Fibroblast of skin of left biceps (primary cell): Measurements from ENCODE around the gene RAB12.
"Not testable (repeated sequence)": the region's sequence is repeated elsewhere in the genome, so short reads cannot be mapped to it uniquely, and the experiment has no call there.

Source experiments
- DNase-seq, 2 experiments: peaks; one replicate each; pipeline ENCODE4 v3.0.0-alpha.2; 2013; ENCODE audit warnings: low read depth in 2 of 2

The RAB12 gene

GRCh38 chr18:8611916-8612576 lies 2.8 kb downstream of the RAB12 start:
- no peak for DNase-seq

- DNase-seq, result no peak
These were observed 5.6 kb downstream of the RAB12 start for GRCh38 chr18:8614875-8615274.

- peak; percentile 91 for DNase-seq
These were observed 6.3 kb downstream of the RAB12 start for GRCh38 chr18:8615397-8616027.

GRCh38 chr18:8616028-8616401 lies 6.8 kb downstream of the RAB12 start:
- no peak for DNase-seq

GRCh38 chr18:8617907-8618306 lies 8.7 kb downstream of the RAB12 start:
- DNase-seq, result no peak

- no peak for DNase-seq
These were observed 9.8 kb downstream of the RAB12 start for GRCh38 chr18:8619041-8619440.

GRCh38 chr18:8619835-8620577 lies 10.8 kb downstream of the RAB12 start:
- no peak for DNase-seq

- no peak for DNase-seq
These were observed 11.6 kb downstream of the RAB12 start for GRCh38 chr18:8620845-8621244.

GRCh38 chr18:8622625-8623024 lies 13.4 kb downstream of the RAB12 start:
- not testable (repeated sequence) for DNase-seq

GRCh38 chr18:8623549-8624106 lies 14.4 kb downstream of the RAB12 start:
- no peak for DNase-seq

GRCh38 chr18:8625461-8626092 lies 16.3 kb downstream of the RAB12 start:
- no peak for DNase-seq

- DNase-seq, result no peak
These were observed 17.3 kb downstream of the RAB12 start for GRCh38 chr18:8626414-8627106.

GRCh38 chr18:8627107-8627472 lies 17.9 kb downstream of the RAB12 start:
- no peak for DNase-seq

- DNase-seq, result no peak
These were observed 18.3 kb downstream of the RAB12 start for GRCh38 chr18:8627540-8627939.

- no peak for DNase-seq
These were observed 20.4 kb downstream of the RAB12 start for GRCh38 chr18:8629602-8630001.

- DNase-seq, result no peak
These were observed 21.3 kb downstream of the RAB12 start for GRCh38 chr18:8630546-8630945.

GRCh38 chr18:8631265-8631664 lies 22.0 kb downstream of the RAB12 start:
- DNase-seq, result no peak

GRCh38 chr18:8632386-8632785 lies 23.1 kb downstream of the RAB12 start:
- no peak for DNase-seq

- no peak for DNase-seq
These were observed 25.3 kb downstream of the RAB12 start for GRCh38 chr18:8634508-8634907.

- no peak for DNase-seq
These were observed 25.9 kb downstream of the RAB12 start for GRCh38 chr18:8635087-8635486.

GRCh38 chr18:8639762-8640161 lies 30.5 kb downstream of the RAB12 start:
- no peak for DNase-seq
